Epidermal melanocyte (primary cell): Measurements from ENCODE around the gene ATIC.
"Not testable (repeated sequence)": the region's sequence is repeated elsewhere in the genome, so short reads cannot be mapped to it uniquely, and the experiment has no call there.

Experiments used
- DNase-seq: peaks from one replicate; pipeline ENCODE4 v3.0.0; 2011; ENCODE audit warnings: low spot score; ENCODE audit not compliant: insufficient read length

ATIC gene

DNA sequence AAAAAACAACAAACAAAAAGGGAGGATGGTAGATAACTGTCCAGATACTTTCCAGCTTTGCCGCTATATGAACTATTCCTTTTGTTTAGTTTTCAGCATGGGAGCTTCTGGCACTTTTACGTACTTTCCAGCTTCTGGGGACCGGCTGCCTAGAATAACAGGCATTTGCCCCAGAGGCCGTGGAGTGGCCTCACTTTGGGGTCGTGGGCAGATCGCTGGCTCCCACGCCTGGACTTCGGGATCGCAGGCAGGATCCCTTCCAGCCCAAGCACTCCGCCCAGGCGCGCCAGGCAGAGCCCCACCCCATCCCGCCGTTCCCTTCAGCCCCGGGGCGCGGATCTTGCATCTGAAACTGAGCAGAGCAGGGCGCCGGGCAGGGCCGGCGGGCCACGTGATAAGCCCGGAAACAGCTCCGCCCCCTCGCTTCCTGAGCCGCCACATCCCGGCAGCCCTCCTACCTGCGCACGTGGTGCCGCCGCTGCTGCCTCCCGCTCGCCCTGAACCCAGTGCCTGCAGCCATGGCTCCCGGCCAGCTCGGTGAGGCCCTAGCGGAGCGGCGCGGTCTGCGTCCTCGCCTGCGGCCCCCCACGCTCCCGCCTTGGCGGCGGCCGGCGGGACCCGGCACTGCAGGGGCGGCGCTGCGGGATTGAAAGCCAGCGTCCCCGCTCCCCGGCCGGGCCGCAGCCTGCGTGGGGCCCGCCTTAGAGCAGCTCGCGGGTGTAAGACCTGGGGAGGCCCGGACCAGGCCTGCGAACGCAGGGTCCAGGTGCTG is at the start of gene ATIC:
TSS of gene ATIC (plus strand) at position 435 of the 772 bp plus-strand sequence. CDS start at position 519, 84 bp downstream.
- DNase-seq, result peak; percentile 71

DNA sequence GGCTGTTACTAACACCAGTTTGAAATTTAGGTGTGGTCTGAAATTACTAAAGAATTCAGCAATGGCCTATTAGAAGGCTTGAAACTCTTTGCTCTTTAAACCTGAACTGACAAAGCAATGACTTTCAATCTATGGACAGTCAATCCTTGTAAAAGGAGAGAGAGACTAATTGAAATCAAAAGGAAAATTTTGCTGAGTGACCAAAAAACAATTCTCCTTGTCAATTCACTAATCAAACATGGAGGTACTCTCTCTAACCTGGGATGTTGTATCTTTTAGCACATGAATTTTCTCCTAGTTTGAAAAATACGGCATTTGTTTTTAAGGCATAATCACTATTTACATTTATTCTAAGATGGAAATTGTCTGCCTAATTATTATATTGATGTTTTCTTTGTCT is 49.6 kb upstream of the ATIC start:
- DNase-seq, result no peak

DNA sequence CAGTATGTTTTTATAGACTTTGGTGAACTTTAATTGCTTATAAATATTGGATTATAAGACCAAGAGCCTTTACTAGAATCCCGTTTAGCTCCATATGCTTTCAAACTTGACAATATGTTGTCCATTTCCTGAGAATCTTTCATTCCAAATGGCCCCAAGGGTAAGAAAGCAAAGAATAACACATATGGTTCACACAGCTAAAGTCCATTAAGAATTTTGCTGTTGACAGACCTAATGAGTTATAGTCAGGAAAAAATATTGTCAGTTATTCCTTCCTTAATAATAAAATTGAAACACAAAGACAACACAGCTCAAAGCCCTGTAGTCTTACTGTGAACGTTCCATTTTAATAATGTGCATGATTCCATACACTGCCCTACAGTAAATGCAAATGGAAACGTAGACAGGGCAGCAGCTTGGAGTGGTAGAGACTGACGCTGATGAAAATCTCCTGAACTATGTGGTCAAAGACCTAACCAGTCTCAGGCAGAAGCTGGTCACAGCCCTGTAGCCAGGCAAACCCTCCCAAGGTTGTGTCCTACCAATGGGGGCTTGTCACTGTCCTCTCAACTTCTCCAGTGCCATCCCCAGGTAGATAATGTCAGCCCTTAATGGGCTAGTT is 49.0 kb upstream of the ATIC start:
- no peak for DNase-seq

DNA sequence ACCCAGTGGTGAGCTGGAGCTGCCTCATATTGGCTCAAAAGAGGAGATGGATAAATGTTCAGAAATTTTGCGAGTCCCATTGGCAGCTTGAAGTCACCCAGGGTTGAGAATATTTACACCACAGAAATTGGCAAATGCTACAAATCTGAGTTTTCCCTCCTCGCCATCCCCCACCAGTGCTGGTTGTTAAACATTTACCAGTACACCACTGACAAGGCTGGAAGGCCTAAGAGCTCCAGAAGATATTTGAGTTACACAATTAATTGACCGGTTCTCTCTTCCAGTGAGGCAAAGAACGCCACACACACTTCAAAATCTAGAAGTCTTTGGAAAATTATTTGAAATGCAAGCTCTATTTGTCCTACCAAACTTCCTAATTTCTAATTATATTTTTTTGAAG is 47.5 kb upstream of the ATIC start:
- no peak for DNase-seq

DNA sequence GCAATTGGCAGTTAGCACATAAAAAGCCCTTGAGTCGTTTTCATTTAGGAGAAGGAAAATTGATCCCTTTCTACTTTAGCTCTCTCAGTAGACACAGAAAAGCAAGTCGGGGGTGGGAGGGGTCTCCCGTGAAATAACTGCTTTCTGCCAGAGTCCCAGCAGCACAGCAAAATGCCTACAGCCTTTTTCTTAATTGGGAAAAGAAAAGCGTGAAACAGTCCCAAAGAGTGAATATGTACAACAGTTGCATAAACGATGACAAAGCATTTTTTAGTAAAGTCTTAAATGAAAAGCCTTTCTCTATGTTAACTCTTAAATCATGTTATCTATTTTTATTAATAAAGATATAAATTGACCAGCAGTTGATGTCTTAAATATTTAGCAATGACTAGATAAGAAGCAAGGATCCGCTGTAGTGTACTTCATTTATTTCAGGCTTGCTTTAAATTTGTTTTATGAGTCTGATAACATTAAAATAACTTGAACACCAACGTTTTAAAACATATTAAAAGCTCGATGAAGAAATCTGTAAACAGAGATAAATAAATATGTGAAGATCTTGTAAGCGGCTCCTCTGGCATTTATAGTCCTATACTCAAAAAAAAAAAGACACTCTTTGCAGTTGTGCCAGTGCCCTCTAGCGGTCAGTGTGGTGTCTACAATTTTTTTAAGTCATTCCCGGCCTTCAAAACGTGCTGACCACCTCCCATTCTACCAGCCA is 42.3 kb upstream of the ATIC start:
- no peak for DNase-seq

DNA sequence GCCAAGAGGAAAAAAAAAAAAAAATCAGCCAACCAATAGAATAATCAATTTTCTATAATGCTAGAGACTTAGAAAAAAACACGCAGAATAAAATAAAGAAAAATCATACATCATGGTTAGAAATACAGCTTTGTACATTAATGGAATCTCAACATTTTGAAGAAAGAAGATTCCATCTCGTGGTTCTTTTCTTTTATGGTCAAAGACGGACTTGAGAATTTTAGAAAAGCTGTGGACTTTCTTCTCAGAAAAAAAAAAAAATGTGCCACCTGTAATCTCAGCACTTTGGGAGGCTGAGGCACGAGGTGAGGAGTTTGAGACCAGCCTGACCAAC is 41.8 kb upstream of the ATIC start:
- DNase-seq, result no peak

DNA sequence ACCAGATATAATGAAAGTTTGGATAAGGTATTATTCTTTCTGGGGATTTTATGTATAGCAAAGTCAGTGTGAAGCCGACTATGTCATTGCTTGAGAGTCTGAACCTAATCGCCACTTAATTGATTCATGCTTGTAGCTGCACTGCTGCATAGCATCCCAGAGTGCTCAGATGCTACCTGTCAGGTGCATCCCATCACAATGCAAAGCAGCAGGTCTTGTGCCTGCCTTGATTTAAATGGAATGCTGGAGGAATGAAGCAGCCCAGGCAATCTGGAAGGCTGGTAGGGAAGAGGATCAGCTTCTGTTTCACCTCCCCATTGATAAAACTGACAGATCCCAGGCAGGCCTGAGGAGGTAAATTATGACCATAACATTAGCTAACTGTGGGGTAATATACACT is 40.4 kb upstream of the ATIC start:
- no peak for DNase-seq

DNA sequence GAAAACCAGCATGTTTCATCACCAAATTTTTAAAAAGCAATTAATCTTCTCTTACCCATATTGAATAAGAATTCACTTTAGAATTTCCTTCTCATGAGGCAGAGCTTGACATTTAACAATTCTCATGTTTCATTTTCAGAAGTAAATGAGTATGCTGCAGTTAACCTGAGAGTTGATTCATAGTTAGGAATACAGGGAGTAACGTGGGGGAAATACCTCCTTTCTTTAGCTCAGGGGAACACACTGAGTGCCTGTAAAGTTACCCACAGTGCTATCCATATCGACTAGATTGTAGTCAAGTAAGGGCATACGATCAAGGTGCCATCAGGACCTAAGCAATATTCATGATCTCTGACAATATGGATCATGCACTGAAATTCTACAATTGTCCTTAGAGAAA is 38.9 kb upstream of the ATIC start:
- no peak for DNase-seq

DNA sequence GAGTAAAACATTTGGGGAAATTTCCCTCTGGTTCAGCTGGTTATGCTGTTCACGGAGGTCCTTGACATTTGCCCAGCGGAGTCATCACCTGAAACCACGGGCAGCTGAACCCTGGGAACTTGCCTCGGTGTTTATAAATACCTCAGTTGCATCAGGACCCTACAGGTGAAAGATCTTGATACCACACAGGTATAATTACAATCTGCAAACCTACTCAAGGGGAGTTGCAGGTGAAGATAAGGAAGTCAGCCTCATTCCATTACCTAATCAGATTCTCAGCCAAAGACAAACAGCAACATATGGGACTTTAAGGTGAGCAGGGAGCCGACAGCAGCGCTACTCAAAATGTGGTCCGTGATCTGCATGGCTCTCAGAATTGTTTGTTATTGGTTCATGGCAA is 37.0 kb upstream of the ATIC start:
- DNase-seq, result no peak

DNA sequence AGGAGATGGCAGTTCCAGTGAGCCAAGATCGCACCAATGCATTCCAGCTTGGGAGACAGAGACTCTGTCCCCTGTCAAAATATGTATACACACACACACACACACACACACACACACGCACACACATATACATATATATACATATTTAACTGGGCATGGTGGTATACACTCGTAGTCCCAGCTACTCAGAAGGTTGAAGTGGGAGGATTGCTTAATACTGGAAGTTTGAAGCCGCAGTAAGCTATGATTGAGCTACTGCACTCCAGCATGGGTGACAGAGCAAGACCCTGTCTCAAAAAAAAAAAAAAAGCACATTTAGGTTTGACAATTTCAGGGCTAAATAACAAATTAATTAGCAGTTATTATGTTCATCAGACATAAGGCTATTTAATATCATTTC is 36.0 kb upstream of the ATIC start:
- DNase-seq, result no peak

DNA sequence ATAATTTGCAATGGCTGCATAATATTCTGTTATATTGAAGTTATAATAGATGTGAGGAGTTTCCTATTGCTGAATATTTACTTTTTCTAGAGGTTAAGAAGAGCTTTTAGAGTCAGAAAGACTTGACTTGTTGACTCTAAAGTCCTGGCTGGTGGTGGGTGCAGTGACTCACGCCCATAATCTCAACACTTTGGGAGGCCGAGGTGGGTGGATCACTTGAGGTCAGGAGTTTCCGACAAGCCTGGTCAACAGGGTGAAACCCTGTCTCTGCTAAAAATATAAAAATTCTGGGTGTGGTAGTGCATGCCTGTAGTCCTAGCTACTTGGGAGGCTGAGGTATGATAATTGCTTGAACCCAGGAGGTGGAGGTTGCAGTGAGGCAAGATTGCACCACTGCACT is 33.9 kb upstream of the ATIC start:
- no peak for DNase-seq

DNA sequence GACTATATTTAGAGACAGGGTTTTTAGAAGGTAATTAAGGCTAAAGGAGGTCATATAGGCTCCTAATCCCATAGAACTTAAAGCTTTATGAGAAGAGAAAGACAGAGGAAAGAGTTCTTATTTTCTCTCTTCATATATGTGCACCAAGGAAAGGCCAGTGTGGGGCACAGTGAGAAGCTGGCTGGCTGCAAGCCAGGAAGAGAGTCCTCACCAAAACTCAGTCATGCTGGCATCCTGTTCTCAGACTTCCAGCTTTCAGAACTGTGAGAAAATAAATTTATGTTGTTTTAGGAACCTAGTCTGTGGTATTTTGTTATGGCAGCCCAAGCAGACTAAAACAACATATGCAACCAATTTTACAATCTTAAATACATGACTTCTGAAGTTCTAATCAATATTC is 31.5 kb upstream of the ATIC start:
- no peak for DNase-seq

DNA sequence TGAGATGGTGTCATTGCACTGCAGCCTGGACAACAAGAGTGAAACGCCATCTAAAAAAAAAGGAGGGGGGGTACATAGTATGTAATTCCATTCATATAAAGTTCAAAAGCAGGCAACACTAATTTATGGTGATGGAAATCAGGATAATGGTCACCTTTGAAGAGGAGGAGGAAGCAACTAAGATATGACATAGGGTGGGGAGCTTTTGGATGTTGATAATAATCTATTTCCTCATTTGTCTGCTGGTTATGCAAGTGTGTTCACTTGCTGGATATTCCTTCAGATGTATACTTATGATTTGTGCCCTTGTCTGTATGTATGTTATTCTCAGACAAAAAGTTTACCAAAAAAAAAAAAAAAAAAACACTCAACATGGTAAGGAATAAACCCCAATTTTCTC is 28.6 kb upstream of the ATIC start:
- DNase-seq, result no peak

DNA sequence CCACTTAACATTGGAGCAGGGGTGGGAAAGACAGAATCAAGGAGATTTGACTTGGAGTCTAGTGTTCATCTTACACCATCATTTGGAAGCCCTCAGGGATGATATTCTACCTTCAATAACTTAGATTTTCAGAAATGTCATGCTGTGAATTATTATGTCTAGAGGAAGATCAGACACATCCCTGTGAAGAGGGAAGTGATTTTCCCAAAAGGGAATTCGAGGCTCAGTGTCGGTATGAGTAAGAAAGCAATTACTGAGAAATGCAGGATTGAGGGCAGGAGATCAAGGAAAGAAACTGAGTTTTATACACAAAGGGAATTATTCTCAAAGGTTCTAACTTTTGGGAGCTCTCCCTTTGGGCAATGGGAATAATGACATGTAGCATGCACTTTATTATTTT is 25.6 kb upstream of the ATIC start:
- DNase-seq, result no peak

DNA sequence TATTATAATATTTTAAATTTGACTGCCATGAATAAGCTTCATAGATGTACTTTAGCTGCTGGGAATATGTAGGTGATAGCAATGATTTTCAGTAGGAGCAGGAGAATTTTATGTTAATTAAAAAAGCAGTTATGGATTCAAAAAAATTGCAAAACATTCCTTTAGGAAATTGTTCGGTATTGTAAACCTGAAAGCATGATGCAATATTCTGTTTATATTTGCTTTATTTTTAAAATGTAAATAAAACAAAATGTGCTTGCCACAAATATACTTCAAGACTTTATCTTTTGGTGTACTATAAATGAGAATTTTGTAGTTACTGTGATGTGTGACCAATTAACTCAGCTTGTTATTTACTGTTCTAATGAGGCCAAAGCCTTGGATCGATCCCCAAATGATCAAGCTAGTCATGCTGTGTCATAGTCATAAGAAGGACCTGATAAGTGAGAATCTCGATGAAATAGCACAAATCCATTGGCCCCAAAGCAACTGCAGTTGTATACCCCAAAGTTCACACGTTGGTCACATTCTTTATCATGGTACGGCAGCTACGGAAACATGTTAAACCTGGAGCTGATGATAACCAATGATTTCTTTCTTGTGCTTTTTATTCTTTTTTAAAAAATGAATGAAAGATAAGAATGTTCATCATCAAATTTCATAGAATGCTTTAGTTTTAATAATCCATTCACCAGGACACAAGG is 23.6 kb upstream of the ATIC start:
- no peak for DNase-seq

DNA sequence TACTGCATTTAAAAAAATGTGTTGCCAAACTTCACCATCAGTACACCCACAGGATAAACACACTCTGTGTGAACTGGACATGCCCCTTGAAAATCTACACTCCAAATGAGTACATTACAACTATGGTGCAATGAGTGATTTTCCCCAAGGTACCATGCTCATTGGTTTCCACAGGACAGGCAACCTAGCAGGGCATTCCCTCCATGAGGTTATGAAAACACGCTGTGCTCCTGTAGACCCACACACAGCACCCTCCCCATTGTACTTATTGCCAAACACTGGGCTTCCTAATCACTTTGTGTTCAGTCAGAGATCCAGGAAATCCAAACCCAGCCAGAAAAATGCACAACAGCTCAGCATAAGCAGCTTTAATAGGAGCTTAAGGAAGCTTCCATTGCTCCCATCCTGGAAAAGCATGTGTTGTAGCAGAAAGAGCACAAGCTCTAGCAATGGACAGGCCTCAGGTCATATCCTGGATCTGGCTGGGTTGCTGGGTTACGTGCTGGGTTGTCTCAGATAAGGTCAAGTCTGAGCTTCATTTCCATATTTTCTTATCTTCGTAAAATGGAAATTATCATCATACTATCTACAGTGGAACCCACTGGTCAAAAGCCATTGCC is 20.8 kb upstream of the ATIC start:
- DNase-seq, result no peak

DNA sequence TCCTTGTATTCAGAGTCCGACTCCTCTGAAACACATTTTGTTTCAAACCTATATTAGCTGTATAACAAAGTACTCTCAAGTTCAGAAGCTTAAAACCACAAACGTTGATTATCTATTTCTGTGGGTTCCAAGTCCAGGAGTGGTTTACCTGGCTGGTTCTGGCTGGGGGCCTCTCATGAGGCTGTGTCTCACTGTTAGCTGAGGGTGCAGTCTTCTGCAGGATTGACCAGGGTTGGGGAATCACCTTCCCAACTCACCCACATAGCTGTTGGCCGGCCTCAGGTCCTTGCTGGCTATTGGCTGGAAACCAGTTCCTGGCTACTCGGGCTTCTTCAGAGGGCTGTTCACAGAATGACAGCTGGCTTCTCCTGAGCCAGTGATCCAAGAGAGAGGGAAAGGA is 18.0 kb upstream of the ATIC start:
- no peak for DNase-seq

DNA sequence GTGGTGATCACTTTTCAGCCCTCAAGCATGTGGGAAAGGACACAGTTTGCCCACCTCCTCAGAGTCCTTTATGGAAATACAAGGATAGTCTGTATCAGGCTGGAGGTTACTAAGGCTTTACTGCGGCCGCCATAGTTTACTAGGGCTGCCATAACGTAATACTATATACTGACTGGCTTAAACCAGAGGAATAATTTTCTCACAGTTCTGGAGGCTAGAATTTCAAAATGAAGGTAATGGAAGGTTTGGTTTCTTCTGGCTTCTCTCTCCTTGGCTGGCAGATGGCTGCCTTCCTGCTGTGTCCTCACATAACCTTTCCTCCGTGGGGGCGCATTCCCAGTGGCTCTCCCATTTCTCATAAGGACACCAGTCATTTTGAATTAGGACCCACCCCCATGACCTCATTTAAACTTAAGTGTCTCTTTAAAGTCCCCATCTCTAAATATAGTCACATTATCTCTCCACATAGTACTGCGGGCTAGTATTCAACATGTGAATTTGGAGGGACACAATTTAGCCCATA is 12.5 kb upstream of the ATIC start:
- no peak for DNase-seq

DNA sequence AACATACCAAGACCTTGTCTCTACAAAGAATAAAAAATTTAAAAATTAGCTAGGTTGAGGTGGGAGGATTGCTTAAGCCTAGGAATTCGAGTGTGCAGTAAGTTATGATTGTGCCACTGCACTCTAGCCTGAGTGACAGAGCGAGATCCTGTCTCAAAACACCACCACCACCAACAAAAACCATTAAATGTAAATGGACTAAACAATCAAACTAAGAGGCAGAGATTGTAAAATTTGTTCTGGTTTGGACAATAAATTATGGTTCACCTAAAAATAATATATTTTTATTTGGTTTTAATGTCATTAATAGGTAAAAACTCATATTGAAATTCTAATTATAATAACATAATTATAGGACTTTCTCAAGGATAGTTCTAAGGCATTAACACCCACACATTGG is 9.9 kb upstream of the ATIC start:
- DNase-seq, result no peak

DNA sequence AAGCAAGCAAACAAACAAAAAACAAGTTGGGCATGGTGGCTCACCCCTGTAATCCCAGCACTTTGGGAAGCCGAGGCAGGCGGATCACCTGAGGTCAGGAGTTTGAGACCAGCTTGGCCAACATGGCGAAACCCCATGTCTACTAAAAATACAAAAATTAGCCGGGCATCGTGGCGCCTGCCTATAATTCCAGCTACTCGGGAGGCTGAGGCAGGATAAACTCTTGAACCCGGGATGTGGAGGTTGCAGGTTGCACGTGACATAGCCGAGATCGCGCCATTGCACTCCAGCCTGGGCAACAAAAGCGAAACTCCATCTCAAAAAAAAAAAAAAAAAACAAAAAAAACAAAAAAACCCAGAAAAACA is 617 bp upstream of the ATIC start:
- DNase-seq, result not testable (repeated sequence)

DNA sequence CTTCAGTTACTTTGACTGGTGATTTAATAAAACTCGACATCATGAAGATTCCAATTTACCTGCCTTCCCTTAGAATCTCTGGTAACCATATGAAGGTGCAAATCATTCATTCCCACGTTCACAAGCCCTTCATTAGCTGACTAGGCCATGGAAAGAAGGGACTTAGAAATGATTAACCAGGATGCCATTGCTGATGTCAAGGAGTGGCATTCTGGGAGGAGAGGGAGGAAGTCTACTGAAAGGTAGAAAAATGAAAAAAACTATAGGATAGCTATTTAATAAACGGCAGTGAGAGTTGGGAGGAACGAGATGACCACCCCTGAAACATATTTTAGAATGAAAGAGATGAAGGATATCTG is 1.4 kb downstream of the ATIC start:
- DNase-seq, result no peak

DNA sequence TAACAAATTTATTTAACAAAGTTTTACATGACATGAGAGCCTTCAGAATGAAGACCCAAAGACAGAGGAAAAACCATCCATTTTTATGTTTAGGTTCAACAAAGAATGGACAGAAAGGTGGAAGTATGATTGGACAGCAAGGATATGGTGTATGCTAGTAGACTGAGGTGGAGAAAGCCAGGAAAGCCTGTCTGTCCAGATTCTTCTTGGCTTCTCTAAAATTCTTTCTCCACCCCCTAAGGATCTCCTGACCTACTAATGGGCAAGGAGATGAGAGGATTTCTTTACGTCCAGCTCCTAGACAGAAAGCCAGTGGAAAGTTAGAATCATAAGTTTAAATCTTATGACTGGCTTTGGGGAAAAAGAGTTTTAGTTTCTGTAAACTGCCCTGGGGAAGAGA is 3.0 kb downstream of the ATIC start:
- DNase-seq, result no peak
